Measurements from ENCODE around the gene CD63.

- no peak for TF ChIP-seq CTCF (conservative IDR thresholded peaks at IDR 0.05; ENCODE audit: low read depth, low read length)
- no peak for TF ChIP-seq EZH2phosphoT487 (IDR thresholded peaks at IDR 0.05; ENCODE audit: borderline replicate concordance, low read length)
Measured at GRCh38 chr12:55777856-55778255, 49.0 kb upstream of the CD63 start.

Data from PC-3 (cell line).